Tibial artery (tissue), 4 donors: Measurements from ENCODE around the gene THADA.

Experiments
- DNase-seq, 2 donors: peaks; one replicate each; pipeline ENCODE4 v3.0.0-alpha.2; 2019
- H3K27ac ChIP-seq, 2 donors: fragments of 200-600 bp; sonication (generic) in 1 of 2; 1 replicate in 1 of 2; 2 replicates in 1 of 2; pipeline ENCODE4 v1.5.1; 2018 to 2019; ENCODE audit warnings: mild to moderate bottlenecking in 1 of 2
- H3K27me3 ChIP-seq, 2 donors: fragments of 200-600 bp; sonication (generic) in 1 of 2; one replicate each; pipeline versions ENCODE4 v1.5.1 to v1.6.0; 2016 to 2019
- H3K36me3 ChIP-seq, 3 donors: fragments of 200-600 bp; sonication (generic) in 2 of 3; one replicate each; pipeline ENCODE4 v1.5.1; 2016 to 2019; ENCODE audit warnings: mild to moderate bottlenecking in 2 of 3
- H3K4me1 ChIP-seq, 4 donors: fragments of 200-600 bp; sonication (generic) in 2 of 4; 1 replicate in 3 of 4; 2 replicates in 1 of 4; pipeline ENCODE4 v1.5.1; 2016 to 2019
- H3K4me3 ChIP-seq, 2 donors: fragments of 200-600 bp; sonication (generic) in 1 of 2; 1 replicate in 1 of 2; 2 replicates in 1 of 2; pipeline ENCODE4 v1.5.1; 2018 to 2019; ENCODE audit warnings: mild to moderate bottlenecking in 2 of 2
- H3K9me3 ChIP-seq, 3 donors: fragments of 200-600 bp; sonication (generic) in 1 of 3; one replicate each; pipeline ENCODE4 v1.5.1; 2016 to 2019
- CTCF ChIP-seq, 2 experiments: fragments of 200-600 bp in 1 of 2; fragments of 450-650 bp in 1 of 2; IDR thresholded peaks; one replicate each; pipeline ENCODE4 v1.5.1; 2017 to 2019; ENCODE audit warnings: antibody characterized with exemption in 2 of 2, mild to moderate bottlenecking in 1 of 2, moderate library complexity in 1 of 2
- intact Hi-C: fragments of 100-400 bp; cut with DNase I; formaldehyde crosslinking; loops from one replicate; pipeline ENCODE4 v1.15.0; 2023; ENCODE audit warnings: low total_unique reads

Gene THADA

GRCh38 chr2:43323857-43324256, 272.0 kb downstream of the THADA start:
- peak overlapping the region; percentile 80 to 88 for H3K27ac ChIP-seq
- intact Hi-C loops: no loop called here
- H3K36me3 ChIP-seq: no peaks in the 10 kb centered on the region
- no peaks in the 10 kb centered on the region for H3K27me3 ChIP-seq
- H3K4me1 ChIP-seq: peaks cover 0 to 54% (median 32%) of the 10 kb centered on the region in 4 donors
- no peak overlapping the region for H3K4me3 ChIP-seq
- TF ChIP-seq CTCF (IDR thresholded peaks at IDR 0.05): no peak
- DNase-seq: no peak
- peaks cover 0 to 4% (median 0%) of the 10 kb centered on the region in 3 donors for H3K9me3 ChIP-seq

GRCh38 chr2:43321446-43321845, 274.4 kb downstream of the THADA start:
- no peaks in the 10 kb centered on the region for H3K27me3 ChIP-seq
- peaks cover 0 to 4% (median 0%) of the 10 kb centered on the region in 3 donors for H3K9me3 ChIP-seq
- no peak for TF ChIP-seq CTCF (IDR thresholded peaks at IDR 0.05)
- intact Hi-C loops: no loop called here
- peaks cover 0 to 33% (median 21%) of the 10 kb centered on the region in 4 donors for H3K4me1 ChIP-seq
- no peaks in the 10 kb centered on the region for H3K36me3 ChIP-seq
- no peak overlapping the region for H3K27ac ChIP-seq
- DNase-seq: no peak
- H3K4me3 ChIP-seq: no peak overlapping the region

- no peaks in the 10 kb centered on the region for H3K36me3 ChIP-seq
- H3K4me3 ChIP-seq: no peak overlapping the region
- no peak for DNase-seq
- no peak overlapping the region for H3K27ac ChIP-seq
- intact Hi-C loops: no loop called here
- H3K27me3 ChIP-seq: no peaks in the 10 kb centered on the region
- peaks cover 0 to 18% (median 16%) of the 10 kb centered on the region in 4 donors for H3K4me1 ChIP-seq
- no peaks in the 10 kb centered on the region for H3K9me3 ChIP-seq
- no peak for TF ChIP-seq CTCF (IDR thresholded peaks at IDR 0.05)
Observed at GRCh38 chr2:43319541-43319940, 276.3 kb downstream of the THADA start.

GRCh38 chr2:43318791-43319190, 277.0 kb downstream of the THADA start:
- no peak for TF ChIP-seq CTCF (IDR thresholded peaks at IDR 0.05)
- Histone ChIP-seq H3K4me1 (peaks cover 0 to 18% (median 13%) of the 10 kb centered on the region in 4 donors), H3K9me3 (no peaks in the 10 kb centered on the region), H3K27me3 (no peaks in the 10 kb centered on the region), H3K4me3 (no peak overlapping the region), H3K27ac (no peak overlapping the region), H3K36me3 (no peaks in the 10 kb centered on the region)
- no peak for DNase-seq
- intact Hi-C loops: no loop called here

- intact Hi-C loops: no loop called here
Observed at GRCh38 chr2:43317680-43318079, 278.2 kb downstream of the THADA start.

More at GRCh38 chr2:43317680-43318079, 278.2 kb downstream of the THADA start:
- TF ChIP-seq CTCF (IDR thresholded peaks at IDR 0.05): no peak
- Histone ChIP-seq H3K36me3 (no peaks in the 10 kb centered on the region), H3K27ac (no peak overlapping the region), H3K4me3 (no peak overlapping the region), H3K9me3 (no peaks in the 10 kb centered on the region), H3K27me3 (no peaks in the 10 kb centered on the region), H3K4me1 (peaks cover 0 to 22% (median 18%) of the 10 kb centered on the region in 4 donors)
- DNase-seq: no peak
